Upper lobe of left lung (tissue), 6 donors: ENCODE data around the gene BPTF. TPM values are rescaled to one million over a fixed set of nuclear protein-coding genes. Genes with fewer than 3 reads are reported as not detected.
"Not testable (repeated sequence)": the region's sequence is repeated elsewhere in the genome, so short reads cannot be mapped to it uniquely, and the experiment has no call there.

ENCODE experiments used
- ATAC-seq, 2 donors: fragments of 200-7000 bp; cut with Tn5 transposase; one replicate each; pipeline ENCODE4 v1.9.1; 2022; ENCODE audit warnings: mild to moderate bottlenecking in 2 of 2, moderate library complexity in 2 of 2; ENCODE audit not compliant: low FRiP score in 2 of 2
- DNase-seq, 2 donors: peaks; one replicate each; pipeline ENCODE4 v3.0.0-alpha.2; 2019 to 2020
- H3K27ac ChIP-seq, 4 donors: fragments of 200-600 bp; sonication (generic); one replicate each; pipeline ENCODE4 v1.5.1; 2016 to 2019
- H3K27me3 ChIP-seq, 4 donors: fragments of 200-600 bp; sonication (generic); one replicate each; pipeline ENCODE4 v1.5.1; 2017 to 2019
- H3K36me3 ChIP-seq, 4 donors: fragments of 200-600 bp; sonication (generic); one replicate each; pipeline ENCODE4 v1.5.1; 2016 to 2019
- H3K4me1 ChIP-seq, 4 donors: fragments of 200-600 bp; sonication (generic); one replicate each; pipeline ENCODE4 v1.5.1; 2018 to 2019
- H3K4me3 ChIP-seq, 4 donors: fragments of 200-600 bp; sonication (generic); one replicate each; pipeline ENCODE4 v1.5.1; 2017 to 2019; ENCODE audit warnings: mild to moderate bottlenecking in 2 of 4, moderate library complexity in 1 of 4
- H3K9me3 ChIP-seq, 4 donors: fragments of 200-600 bp; sonication (generic); one replicate each; pipeline ENCODE4 v1.5.1; 2018 to 2019
- CTCF ChIP-seq, 6 experiments: fragments of 450-650 bp in 4 of 6; fragments of 200-600 bp in 2 of 6; sonication (generic) in 2 of 6; IDR thresholded peaks; one replicate each; pipeline ENCODE4 v1.5.1; 2016 to 2019; ENCODE audit warnings: antibody characterized with exemption in 6 of 6
- EP300 ChIP-seq, 4 donors: sonication (generic); formaldehyde crosslinking; IDR thresholded peaks; one replicate each; pipeline ENCODE4 v1.5.1; 2017; ENCODE audit warnings: antibody characterized with exemption in 4 of 4, control low read depth in 2 of 4
- POLR2A ChIP-seq, 4 donors: fragments of 450-650 bp; IDR thresholded peaks; one replicate each; pipeline ENCODE4 v1.5.1; 2016 to 2017; ENCODE audit warnings: antibody characterized with exemption in 4 of 4, mild to moderate bottlenecking in 2 of 4
- POLR2AphosphoS5 ChIP-seq, 2 donors: sonication (generic); formaldehyde crosslinking; IDR thresholded peaks; one replicate each; pipeline ENCODE4 v1.5.1; 2017; ENCODE audit warnings: antibody characterized with exemption in 2 of 2
- WGBS, 2 donors: methylation state at CpG; one replicate each; pipeline ENCODE4 v1.1.5; 2017 to 2018; 5-methylcytosine and 5-hydroxymethylcytosine counted together
- total RNA-seq, 6 donors: library from RNA; depleted of rRNA in 4 of 6; stranded (reverse); fragments of >200 nt in 4 of 6; gene quantifications; one replicate each; pipeline versions ENCODE4 v1.1.0 to v1.2.1, GENCODE V29; 2016 to 2021
- donor health status: DM: no; HTN: no; CAD: no; lungs with moderate emphysema.
- donor health status: DM: no; HTN: yes; CAD: no; lungs with severe emphysema.

The BPTF gene
- total RNA-seq, 6 donors from 2014 or later, result 67.3 to 163 (median 79.7) TPM

GRCh38 chr17:67944035-67944434 is 118.7 kb downstream of the BPTF start:
- DNase-seq, result no peak
- Histone ChIP-seq H3K4me1 (no peaks in the 10 kb centered on the region), H3K9me3 (no peaks in the 10 kb centered on the region), H3K36me3 (peaks cover 41 to 94% (median 80%) of the 10 kb centered on the region in 4 donors), H3K4me3 (no peak overlapping the region), H3K27ac (no peak overlapping the region), H3K27me3 (no peaks in the 10 kb centered on the region)
- ATAC-seq, result no peak
- TF ChIP-seq POLR2AphosphoS5 (IDR thresholded peaks at IDR 0.05) (no peak), EP300 (IDR thresholded peaks at IDR 0.05) (no peak), POLR2A (IDR thresholded peaks at IDR 0.05) (no peak), CTCF (IDR thresholded peaks at IDR 0.05) (no peak)
- WGBS, 2 donors, result 96 to 100% methylated on average over 5 of the region's 5 CpGs

GRCh38 chr17:67946513-67946912 is 121.2 kb downstream of the BPTF start:
- Histone ChIP-seq H3K9me3 (no peaks in the 10 kb centered on the region), H3K36me3 (peaks cover 37 to 100% (median 82%) of the 10 kb centered on the region in 4 donors), H3K27me3 (no peaks in the 10 kb centered on the region), H3K4me3 (no peak overlapping the region), H3K4me1 (no peaks in the 10 kb centered on the region), H3K27ac (no peak overlapping the region)
- TF ChIP-seq EP300 (IDR thresholded peaks at IDR 0.05) (no peak), CTCF (IDR thresholded peaks at IDR 0.05) (no peak), POLR2A (IDR thresholded peaks at IDR 0.05) (no peak), POLR2AphosphoS5 (IDR thresholded peaks at IDR 0.05) (no peak)
- ATAC-seq (no peak), DNase-seq (no peak)

- TF ChIP-seq POLR2AphosphoS5 (IDR thresholded peaks at IDR 0.05), result no peak
- peaks cover 37 to 100% (median 81%) of the 10 kb centered on the region in 4 donors for H3K36me3 ChIP-seq
- WGBS, 2 donors, result 93 to 94% methylated on average over 5 of the region's 5 CpGs
Observed at GRCh38 chr17:67947325-67947813, 122.1 kb downstream of the BPTF start.

GRCh38 chr17:67950945-67951344 is 125.6 kb downstream of the BPTF start:
- WGBS, 2 donors, result 100% methylated on average over 2 of the region's 2 CpGs
- H3K27me3 ChIP-seq, result no peaks in the 10 kb centered on the region
- no peaks in the 10 kb centered on the region for H3K4me1 ChIP-seq
- no peak for ATAC-seq
- H3K36me3 ChIP-seq, result peaks cover 17 to 88% (median 65%) of the 10 kb centered on the region in 4 donors
- DNase-seq, result no peak
- no peaks in the 10 kb centered on the region for H3K9me3 ChIP-seq
- H3K27ac ChIP-seq, result no peak overlapping the region
- TF ChIP-seq POLR2AphosphoS5 (IDR thresholded peaks at IDR 0.05) (no peak), EP300 (IDR thresholded peaks at IDR 0.05) (no peak), POLR2A (IDR thresholded peaks at IDR 0.05) (no peak), CTCF (IDR thresholded peaks at IDR 0.05) (no peak)
- H3K4me3 ChIP-seq, result no peak overlapping the region

More at GRCh38 chr17:67947325-67947813, 122.1 kb downstream of the BPTF start:
- no peaks in the 10 kb centered on the region for H3K27me3 ChIP-seq
- ATAC-seq (no peak), DNase-seq (no peak)
- no peaks in the 10 kb centered on the region for H3K9me3 ChIP-seq
- no peaks in the 10 kb centered on the region for H3K4me1 ChIP-seq
- no peak overlapping the region for H3K4me3 ChIP-seq
- H3K27ac ChIP-seq, result no peak overlapping the region

- DNase-seq, result no peak
- no peaks in the 10 kb centered on the region for H3K9me3 ChIP-seq
- no peak for ATAC-seq
- WGBS, 2 donors, result 97 to 98% methylated on average over 3 of the region's 3 CpGs
- no peak for TF ChIP-seq EP300 (IDR thresholded peaks at IDR 0.05)
- TF ChIP-seq POLR2A (IDR thresholded peaks at IDR 0.05), result no peak
- no peak for TF ChIP-seq CTCF (IDR thresholded peaks at IDR 0.05)
- TF ChIP-seq POLR2AphosphoS5 (IDR thresholded peaks at IDR 0.05), result no peak
- H3K4me3 ChIP-seq, result no peak overlapping the region
- H3K27ac ChIP-seq, result no peak overlapping the region
- peaks cover 0 to 52% (median 19%) of the 10 kb centered on the region in 4 donors for H3K36me3 ChIP-seq
- no peaks in the 10 kb centered on the region for H3K4me1 ChIP-seq
- H3K27me3 ChIP-seq, result no peaks in the 10 kb centered on the region
Observed at GRCh38 chr17:67959510-67959909, 134.2 kb downstream of the BPTF start.

GRCh38 chr17:67960276-67960675 is 135.0 kb downstream of the BPTF start:
- peaks cover 0 to 52% (median 26%) of the 10 kb centered on the region in 4 donors for H3K36me3 ChIP-seq
- DNase-seq, H3K27me3 ChIP-seq, H3K4me3 ChIP-seq, H3K9me3 ChIP-seq, H3K27ac ChIP-seq, ATAC-seq, H3K4me1 ChIP-seq: not testable (repeated sequence)
- 73 to 83% methylated on average over 3 of the region's 3 CpGs for WGBS, 2 donors

GRCh38 chr17:67962156-67962555 is 136.9 kb downstream of the BPTF start:
- ATAC-seq, result not testable (repeated sequence)
- H3K36me3 ChIP-seq, result peaks cover 2 to 69% (median 38%) of the 10 kb centered on the region in 4 donors

More at GRCh38 chr17:67962156-67962555, 136.9 kb downstream of the BPTF start:
- not testable (repeated sequence) for H3K27me3 ChIP-seq, H3K4me1 ChIP-seq, H3K4me3 ChIP-seq, H3K9me3 ChIP-seq, DNase-seq, H3K27ac ChIP-seq
- 82 to 83% methylated on average over 2 of the region's 2 CpGs for WGBS, 2 donors
